SU-DHL-6 (cell line): Measurements from ENCODE around the gene HECW1.
"Not testable (repeated sequence)": the region's sequence is repeated elsewhere in the genome, so short reads cannot be mapped to it uniquely, and the experiment has no call there.

Experiments used
- H2AFZ ChIP-seq: fragments of 200-600 bp; sonication (generic); 2 replicates; pipeline ENCODE4 v1.6.1; 2014; ENCODE audit warnings: low read depth, mild to moderate bottlenecking, moderate library complexity, mixed read lengths, antibody characterized with exemption, low read length; ENCODE audit not compliant: severe bottlenecking
- H3F3A ChIP-seq: fragments of 200-600 bp; shearing (Covaris generic); 2 replicates; pipeline ENCODE4 v1.6.0; 2016; ENCODE audit warnings: antibody characterized with exemption, mild to moderate bottlenecking; ENCODE audit not compliant: insufficient read depth
- H3K27ac ChIP-seq: fragments of 200-600 bp; sonication (generic); 2 replicates; pipeline ENCODE4 v1.5.1; 2016; ENCODE audit warnings: low read depth, mild to moderate bottlenecking, low read length, moderate library complexity, mixed read lengths
- H3K27me3 ChIP-seq: fragments of 200-600 bp; sonication (generic), shearing (Covaris generic); 2 replicates; pipeline ENCODE4 v1.6.0; 2014; ENCODE audit warnings: mild to moderate bottlenecking, low read length
- H3K36me3 ChIP-seq: fragments of 200-600 bp; sonication (generic); 2 replicates; pipeline ENCODE4 v1.6.1; 2014; ENCODE audit warnings: mild to moderate bottlenecking, low read length, mixed read lengths
- H3K4me2 ChIP-seq: fragments of 300-600, 200-600 bp; shearing (Covaris generic), sonication (generic); 2 replicates; pipeline ENCODE4 v1.6.0; 2014; ENCODE audit warnings: low read length, low read depth, mild to moderate bottlenecking; ENCODE audit not compliant: poor library complexity, severe bottlenecking
- H3K4me3 ChIP-seq: fragments of 200-600 bp; sonication (generic); 2 replicates; pipeline ENCODE4 v1.5.1; 2014; ENCODE audit warnings: antibody characterized with exemption, low read length, mild to moderate bottlenecking, mixed read lengths; ENCODE audit not compliant: insufficient read depth, poor library complexity, severe bottlenecking
- H3K79me2 ChIP-seq: fragments of 200-600 bp; sonication (generic); 2 replicates; pipeline ENCODE4 v1.6.1; 2014; ENCODE audit warnings: mild to moderate bottlenecking, low read length, moderate library complexity; ENCODE audit not compliant: insufficient read depth
- H3K9ac ChIP-seq: fragments of 200-600 bp; sonication (generic); 2 replicates; pipeline ENCODE4 v1.7.0; 2014; ENCODE audit warnings: mild to moderate bottlenecking, low read length
- H3K9me2 ChIP-seq: fragments of 200-600 bp; sonication (generic); replicated peaks from 2 replicates; pipeline ENCODE4 v1.6.1; 2014; ENCODE audit warnings: low read length; ENCODE audit not compliant: insufficient read depth
- H3K9me3 ChIP-seq: fragments of 200-600 bp; sonication (generic); 2 replicates; pipeline ENCODE4 v1.6.1; 2014; ENCODE audit warnings: low read length, mixed read lengths; ENCODE audit not compliant: insufficient read depth
- H4K20me1 ChIP-seq: fragments of 200-600 bp; sonication (generic); 2 replicates; pipeline ENCODE4 v1.6.1; 2014; ENCODE audit warnings: low read depth, mild to moderate bottlenecking, antibody characterized with exemption, low read length, moderate library complexity, mixed read lengths
- EZH2phosphoT487 ChIP-seq: fragments of 200-600 bp; sonication (generic), shearing (Covaris generic); conservative IDR thresholded peaks from 2 replicates; pipeline ENCODE4 v1.6.1; 2018; ENCODE audit warnings: mild to moderate bottlenecking, antibody characterized with exemption, low read length, moderate library complexity, mixed read lengths
- TF ChIP-seq, protein P1 (sequence below): fragments of 200-600 bp; sonication (generic); IDR thresholded peaks from one replicate; pipeline ENCODE4 v1.5.1; 2017; ENCODE audit warnings: antibody characterized with exemption, mild to moderate bottlenecking, low read length, moderate library complexity; ENCODE audit not compliant: insufficient read depth, poor library complexity, severe bottlenecking

HECW1 gene

DNA sequence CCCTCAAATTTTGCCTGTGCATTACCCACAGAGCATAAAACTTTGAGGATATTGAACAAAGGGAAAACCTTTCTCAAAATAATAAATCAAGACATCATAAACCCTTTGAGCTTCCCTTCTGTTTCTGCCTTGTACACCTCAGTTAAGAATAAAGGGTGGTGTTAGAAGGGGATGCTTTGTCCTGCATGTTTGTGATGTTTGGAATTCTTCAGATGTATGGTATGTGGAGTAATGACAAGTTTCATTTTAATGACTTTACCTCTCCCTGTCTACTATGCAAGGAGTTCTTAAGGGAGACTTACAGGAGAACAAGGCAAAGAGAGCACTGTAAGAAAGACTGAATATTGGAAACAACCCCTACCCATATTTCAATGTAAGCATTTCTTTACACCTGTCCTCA, 99.2 kb downstream of the HECW1 start:
- Histone ChIP-seq H3K9ac (no peak overlapping the region), H3K4me2 (no peak overlapping the region), H3K27ac (no peak overlapping the region), H3K36me3 (no peaks in the 10 kb centered on the region), H3K9me3 (no peaks in the 10 kb centered on the region), H3K4me3 (no peak overlapping the region), H3F3A (no peaks in the 10 kb centered on the region), H4K20me1 (no peaks in the 10 kb centered on the region), H3K27me3 (no peaks in the 10 kb centered on the region; the same call in 1 of the 2 replicates), H3K9me2 (no peaks in the 10 kb centered on the region), H2AFZ (no peak overlapping the region), H3K79me2 (no peaks in the 10 kb centered on the region)
- TF ChIP-seq, protein P1, sequence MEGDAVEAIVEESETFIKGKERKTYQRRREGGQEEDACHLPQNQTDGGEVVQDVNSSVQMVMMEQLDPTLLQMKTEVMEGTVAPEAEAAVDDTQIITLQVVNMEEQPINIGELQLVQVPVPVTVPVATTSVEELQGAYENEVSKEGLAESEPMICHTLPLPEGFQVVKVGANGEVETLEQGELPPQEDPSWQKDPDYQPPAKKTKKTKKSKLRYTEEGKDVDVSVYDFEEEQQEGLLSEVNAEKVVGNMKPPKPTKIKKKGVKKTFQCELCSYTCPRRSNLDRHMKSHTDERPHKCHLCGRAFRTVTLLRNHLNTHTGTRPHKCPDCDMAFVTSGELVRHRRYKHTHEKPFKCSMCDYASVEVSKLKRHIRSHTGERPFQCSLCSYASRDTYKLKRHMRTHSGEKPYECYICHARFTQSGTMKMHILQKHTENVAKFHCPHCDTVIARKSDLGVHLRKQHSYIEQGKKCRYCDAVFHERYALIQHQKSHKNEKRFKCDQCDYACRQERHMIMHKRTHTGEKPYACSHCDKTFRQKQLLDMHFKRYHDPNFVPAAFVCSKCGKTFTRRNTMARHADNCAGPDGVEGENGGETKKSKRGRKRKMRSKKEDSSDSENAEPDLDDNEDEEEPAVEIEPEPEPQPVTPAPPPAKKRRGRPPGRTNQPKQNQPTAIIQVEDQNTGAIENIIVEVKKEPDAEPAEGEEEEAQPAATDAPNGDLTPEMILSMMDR = no peak
- no peak for TF ChIP-seq EZH2phosphoT487

GRCh38 chr7:43212921-43213320, 100.5 kb downstream of the HECW1 start:
- H3K9ac ChIP-seq = no peak overlapping the region
- no peak overlapping the region for H2AFZ ChIP-seq
- H3K36me3 ChIP-seq = no peaks in the 10 kb centered on the region
- no peaks in the 10 kb centered on the region for H4K20me1 ChIP-seq
- H3F3A ChIP-seq = no peaks in the 10 kb centered on the region
- no peaks in the 10 kb centered on the region for H3K79me2 ChIP-seq
- no peak overlapping the region for H3K27ac ChIP-seq
- H3K9me2 ChIP-seq = no peaks in the 10 kb centered on the region
- TF ChIP-seq, protein P1 = no peak
- no peaks in the 10 kb centered on the region for H3K9me3 ChIP-seq
- no peaks in the 10 kb centered on the region; the same call in 1 of the 2 replicates for H3K27me3 ChIP-seq
- H3K4me2 ChIP-seq = no peak overlapping the region
- no peak overlapping the region for H3K4me3 ChIP-seq

DNA sequence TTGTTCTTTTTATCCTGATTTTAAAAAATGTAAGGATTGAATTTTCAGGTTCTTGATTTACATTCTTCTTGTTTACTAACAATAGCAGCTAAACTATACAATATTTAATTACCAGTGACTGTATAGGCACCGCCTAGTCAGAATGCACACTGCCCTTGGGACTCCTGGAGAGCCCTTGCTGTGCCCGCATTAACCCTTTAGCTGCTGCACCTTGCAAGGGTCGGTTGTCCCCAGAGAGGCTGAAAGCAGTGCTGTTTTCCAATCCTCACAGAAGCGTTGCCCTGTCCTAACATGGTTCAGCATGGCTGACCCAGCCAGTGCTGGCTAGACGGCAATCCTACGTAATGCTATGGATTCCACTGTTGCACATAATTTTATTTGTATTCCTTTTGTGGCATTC, 102.6 kb downstream of the HECW1 start:
- no peak for TF ChIP-seq EZH2phosphoT487
- TF ChIP-seq, protein P1 = no peak
- Histone ChIP-seq H3K27ac (no peak overlapping the region), H4K20me1 (no peaks in the 10 kb centered on the region), H3K4me2 (no peak overlapping the region), H2AFZ (no peak overlapping the region), H3K9me3 (no peaks in the 10 kb centered on the region), H3K4me3 (no peak overlapping the region), H3K27me3 (no peaks in the 10 kb centered on the region; the same call in 1 of the 2 replicates), H3K9ac (no peak overlapping the region), H3K9me2 (no peaks in the 10 kb centered on the region), H3F3A (no peaks in the 10 kb centered on the region), H3K36me3 (no peaks in the 10 kb centered on the region), H3K79me2 (no peaks in the 10 kb centered on the region)

GRCh38 chr7:43217055-43217454, 104.6 kb downstream of the HECW1 start:
- no peaks in the 10 kb centered on the region for H3K9me2 ChIP-seq
- no peaks in the 10 kb centered on the region for H3K36me3 ChIP-seq
- no peak for TF ChIP-seq EZH2phosphoT487
- TF ChIP-seq, protein P1 = no peak
- no peaks in the 10 kb centered on the region for H3F3A ChIP-seq
- no peak overlapping the region for H3K4me3 ChIP-seq
- H3K79me2 ChIP-seq = no peaks in the 10 kb centered on the region
- H4K20me1 ChIP-seq = no peaks in the 10 kb centered on the region
- H3K27me3 ChIP-seq = no peaks in the 10 kb centered on the region; the same call in 1 of the 2 replicates
- H3K27ac ChIP-seq = no peak overlapping the region
- no peak overlapping the region for H3K9ac ChIP-seq
- no peak overlapping the region for H3K4me2 ChIP-seq
- no peaks in the 10 kb centered on the region for H3K9me3 ChIP-seq
- H2AFZ ChIP-seq = no peak overlapping the region

DNA sequence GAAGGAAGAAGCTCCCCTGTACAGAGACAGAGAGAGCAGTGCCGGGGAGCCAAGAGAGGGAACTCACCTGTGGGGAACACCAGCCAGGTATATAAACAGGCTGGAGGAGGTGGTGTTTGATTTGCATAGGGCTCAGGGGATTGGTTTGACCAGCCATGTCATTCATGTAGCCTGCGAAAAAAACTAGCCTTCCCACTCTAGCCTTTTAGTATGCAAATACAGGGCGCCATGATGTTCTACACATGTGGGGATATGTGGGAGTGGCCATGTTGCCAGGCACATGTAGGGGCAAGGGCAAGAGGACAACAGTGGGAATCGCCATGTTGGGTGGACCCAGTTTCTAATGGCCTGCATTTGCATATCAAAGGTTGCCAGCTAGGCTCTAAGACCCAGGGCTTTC, 106.5 kb downstream of the HECW1 start:
- H2AFZ ChIP-seq, H3K79me2 ChIP-seq, H3F3A ChIP-seq, H3K9me3 ChIP-seq, H4K20me1 ChIP-seq, H3K4me3 ChIP-seq, H3K9me2 ChIP-seq, H3K27ac ChIP-seq, H3K27me3 ChIP-seq, H3K36me3 ChIP-seq, H3K4me2 ChIP-seq, H3K9ac ChIP-seq: not testable (repeated sequence)
